ENCODE results near the gene SCML2. TPM values are rescaled to one million over a fixed set of nuclear protein-coding genes. Genes with fewer than 3 reads are reported as not detected.
"Not testable (repeated sequence)": the region's sequence is repeated elsewhere in the genome, so short reads cannot be mapped to it uniquely, and the experiment has no call there.

Gene SCML2
- total RNA-seq, 4 donors from 2014 or later = 2.1 to 3.8 (median 3.0) TPM

DNA sequence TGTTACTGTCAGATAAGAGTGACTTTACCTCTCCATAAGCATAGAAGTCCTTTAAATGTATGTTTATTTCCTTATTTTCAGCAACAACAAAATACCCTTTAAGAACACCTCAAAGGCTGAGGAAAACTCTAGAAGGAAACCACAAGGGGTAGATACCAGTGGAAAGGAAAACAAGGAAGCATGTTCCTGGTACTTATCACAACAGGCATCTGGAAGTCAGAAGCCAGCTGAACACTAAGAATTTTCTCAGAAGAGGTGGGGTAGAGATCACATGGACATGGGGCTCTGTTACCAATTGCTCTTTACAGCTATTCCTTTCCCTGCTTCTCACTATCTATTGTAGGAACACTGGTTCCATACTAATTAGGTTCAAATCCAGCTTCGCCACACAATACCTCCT lies 82.3 kb downstream of the SCML2 start:
- DNase-seq = no peak
- intact Hi-C loops (cut with DNase I) = no loop called here
- Histone ChIP-seq H3K27me3 (no peaks in the 10 kb centered on the region), H3K4me1 (no peaks in the 10 kb centered on the region), H3K9me3 (no peaks in the 10 kb centered on the region), H3K36me3 (no peaks in the 10 kb centered on the region), H3K4me3 (replicated peaks in 1 of 3) (no peak overlapping the region), H3K27ac (no peak overlapping the region)
- WGBS, 2 donors = 100% methylated on average over 1 of the region's 1 CpG
- TF ChIP-seq, protein P1, sequence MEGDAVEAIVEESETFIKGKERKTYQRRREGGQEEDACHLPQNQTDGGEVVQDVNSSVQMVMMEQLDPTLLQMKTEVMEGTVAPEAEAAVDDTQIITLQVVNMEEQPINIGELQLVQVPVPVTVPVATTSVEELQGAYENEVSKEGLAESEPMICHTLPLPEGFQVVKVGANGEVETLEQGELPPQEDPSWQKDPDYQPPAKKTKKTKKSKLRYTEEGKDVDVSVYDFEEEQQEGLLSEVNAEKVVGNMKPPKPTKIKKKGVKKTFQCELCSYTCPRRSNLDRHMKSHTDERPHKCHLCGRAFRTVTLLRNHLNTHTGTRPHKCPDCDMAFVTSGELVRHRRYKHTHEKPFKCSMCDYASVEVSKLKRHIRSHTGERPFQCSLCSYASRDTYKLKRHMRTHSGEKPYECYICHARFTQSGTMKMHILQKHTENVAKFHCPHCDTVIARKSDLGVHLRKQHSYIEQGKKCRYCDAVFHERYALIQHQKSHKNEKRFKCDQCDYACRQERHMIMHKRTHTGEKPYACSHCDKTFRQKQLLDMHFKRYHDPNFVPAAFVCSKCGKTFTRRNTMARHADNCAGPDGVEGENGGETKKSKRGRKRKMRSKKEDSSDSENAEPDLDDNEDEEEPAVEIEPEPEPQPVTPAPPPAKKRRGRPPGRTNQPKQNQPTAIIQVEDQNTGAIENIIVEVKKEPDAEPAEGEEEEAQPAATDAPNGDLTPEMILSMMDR (IDR thresholded peaks at IDR 0.05) = no peak
- TF ChIP-seq POLR2A (IDR thresholded peaks at IDR 0.05) = no peak

DNA sequence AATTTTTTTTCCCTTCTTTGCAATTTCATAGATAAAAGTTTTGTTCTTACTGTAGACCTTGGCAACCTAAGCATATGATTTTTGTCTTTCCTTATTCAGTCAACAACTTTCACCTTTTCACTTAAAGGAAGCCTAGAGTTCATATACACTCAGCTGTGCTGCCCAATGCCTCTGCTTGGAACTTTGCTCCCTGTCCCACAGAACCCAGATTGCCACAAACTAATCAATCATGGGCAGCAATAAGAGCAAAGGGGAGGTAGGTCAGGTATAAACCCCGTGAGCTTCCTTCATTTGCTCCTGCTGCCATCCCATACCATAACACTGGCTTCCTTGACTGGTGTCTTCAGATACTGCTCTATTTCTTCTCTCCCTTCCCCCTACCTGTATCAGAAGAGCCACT lies 82.8 kb downstream of the SCML2 start:
- no peak overlapping the region for H3K4me3 ChIP-seq (replicated peaks in 1 of 3)
- TF ChIP-seq, protein P1 (IDR thresholded peaks at IDR 0.05) = no peak
- TF ChIP-seq POLR2A (IDR thresholded peaks at IDR 0.05) = no peak
- H3K36me3 ChIP-seq = no peaks in the 10 kb centered on the region
- intact Hi-C loops (cut with DNase I) = no loop called here
- no peak for DNase-seq
- H3K27ac ChIP-seq = no peak overlapping the region
- 87 to 100% methylated on average over 1 of the region's 1 CpG for WGBS, 2 donors
- H3K9me3 ChIP-seq = no peaks in the 10 kb centered on the region
- H3K4me1 ChIP-seq = no peaks in the 10 kb centered on the region
- H3K27me3 ChIP-seq = no peaks in the 10 kb centered on the region

DNA sequence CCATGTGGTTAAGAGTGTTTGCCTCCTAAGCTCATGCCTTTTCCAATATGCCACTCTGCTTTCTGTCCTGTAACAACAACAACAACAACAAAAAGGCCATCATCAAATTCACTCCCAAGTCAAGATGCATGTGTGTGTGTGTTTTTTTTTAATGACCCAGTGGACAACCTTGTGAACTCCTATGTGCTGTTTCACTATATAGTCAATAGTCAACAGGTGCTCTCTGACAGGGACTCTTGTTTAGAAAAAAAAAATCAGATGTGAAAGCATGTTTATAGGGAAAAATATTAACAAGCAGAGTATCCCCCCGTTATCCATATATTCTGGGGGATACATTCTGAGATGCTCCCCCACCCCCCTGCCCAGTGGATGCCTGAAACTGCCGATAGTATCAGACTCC lies 83.2 kb downstream of the SCML2 start:
- no peak overlapping the region for H3K27ac ChIP-seq
- no peak overlapping the region for H3K4me3 ChIP-seq (replicated peaks in 1 of 3)
- intact Hi-C loops (cut with DNase I) = no loop called here
- no peaks in the 10 kb centered on the region for H3K36me3 ChIP-seq
- DNase-seq = no peak
- TF ChIP-seq, protein P1 (IDR thresholded peaks at IDR 0.05) = no peak
- no peak for TF ChIP-seq POLR2A (IDR thresholded peaks at IDR 0.05)
- WGBS, 2 donors = 88 to 95% methylated on average over 2 of the region's 2 CpGs
- no peaks in the 10 kb centered on the region for H3K27me3 ChIP-seq
- no peaks in the 10 kb centered on the region for H3K9me3 ChIP-seq
- no peaks in the 10 kb centered on the region for H3K4me1 ChIP-seq

DNA sequence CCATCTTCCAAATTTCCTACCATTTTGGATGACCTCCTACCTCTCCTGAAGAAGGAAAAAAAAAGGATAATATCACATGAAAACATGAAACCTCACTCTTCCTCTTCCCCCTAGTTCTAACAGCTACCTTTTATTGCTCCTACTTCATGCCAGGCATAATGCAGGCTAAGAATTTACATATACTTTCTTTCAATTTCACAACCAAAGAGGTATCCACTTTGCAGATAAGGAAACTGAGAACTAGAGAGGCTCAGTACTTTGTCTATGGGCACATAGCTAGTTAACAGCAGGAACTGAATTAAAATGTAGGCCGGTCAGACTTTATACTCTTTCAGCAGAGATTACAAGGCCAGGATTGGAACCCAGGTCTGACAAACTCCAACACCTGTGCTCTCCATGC lies 99.4 kb downstream of the SCML2 start:
- H3K27me3 ChIP-seq = no peaks in the 10 kb centered on the region
- no peaks in the 10 kb centered on the region for H3K9me3 ChIP-seq
- TF ChIP-seq, protein P1 (IDR thresholded peaks at IDR 0.05) = no peak
- no peak for TF ChIP-seq POLR2A (IDR thresholded peaks at IDR 0.05)
- no peaks in the 10 kb centered on the region for H3K36me3 ChIP-seq
- intact Hi-C loops (cut with DNase I) = no loop called here
- 94 to 100% methylated on average over 1 of the region's 1 CpG for WGBS, 2 donors
- no peaks in the 10 kb centered on the region for H3K4me1 ChIP-seq
- DNase-seq = no peak
- no peak overlapping the region for H3K4me3 ChIP-seq (replicated peaks in 1 of 3)
- no peak overlapping the region for H3K27ac ChIP-seq

DNA sequence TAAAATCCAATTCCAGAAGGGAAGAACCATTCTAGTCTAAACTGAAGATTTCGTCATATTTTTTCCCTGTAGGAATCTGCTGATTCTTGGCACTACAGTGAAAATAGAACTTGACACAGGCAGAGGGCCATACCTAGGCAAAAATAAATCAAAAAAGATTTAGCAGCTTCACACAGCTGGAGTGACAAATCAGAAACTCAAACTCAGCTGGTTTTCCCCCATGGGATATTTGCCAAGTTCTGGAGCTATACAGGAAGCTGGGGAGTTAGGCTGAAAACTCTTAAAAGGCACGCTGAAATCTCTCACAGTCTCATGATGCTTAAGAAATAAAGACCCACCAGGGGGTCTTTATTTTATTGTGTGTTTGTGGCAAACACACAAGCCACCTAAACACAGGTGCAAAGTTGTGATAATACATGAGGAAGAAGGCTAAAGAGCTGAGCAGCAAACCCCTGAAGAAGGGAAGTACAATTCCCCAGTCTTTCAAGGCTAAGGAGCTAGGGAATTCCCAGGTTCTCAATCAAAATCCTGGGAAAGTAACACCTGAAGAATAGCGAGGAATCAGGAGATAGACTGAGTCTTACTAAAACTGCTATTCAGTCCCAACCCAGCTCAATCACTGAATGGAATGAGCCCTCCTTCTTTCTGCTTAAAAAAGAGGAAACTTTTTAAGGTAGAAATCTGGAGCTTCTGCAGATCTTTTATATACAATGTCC lies 101.7 kb downstream of the SCML2 start:
- intact Hi-C loops (cut with DNase I) = no loop called here
- no peaks in the 10 kb centered on the region for H3K27me3 ChIP-seq
- no peak overlapping the region for H3K4me3 ChIP-seq (replicated peaks in 1 of 3)
- no peak for TF ChIP-seq POLR2A (IDR thresholded peaks at IDR 0.05)
- TF ChIP-seq, protein P1 (IDR thresholded peaks at IDR 0.05) = no peak
- no peak for DNase-seq
- H3K27ac ChIP-seq = no peak overlapping the region
- WGBS, 2 donors = 56 to 61% methylated on average over 3 of the region's 3 CpGs
- H3K36me3 ChIP-seq = no peaks in the 10 kb centered on the region
- H3K4me1 ChIP-seq = no peaks in the 10 kb centered on the region
- no peaks in the 10 kb centered on the region for H3K9me3 ChIP-seq

DNA sequence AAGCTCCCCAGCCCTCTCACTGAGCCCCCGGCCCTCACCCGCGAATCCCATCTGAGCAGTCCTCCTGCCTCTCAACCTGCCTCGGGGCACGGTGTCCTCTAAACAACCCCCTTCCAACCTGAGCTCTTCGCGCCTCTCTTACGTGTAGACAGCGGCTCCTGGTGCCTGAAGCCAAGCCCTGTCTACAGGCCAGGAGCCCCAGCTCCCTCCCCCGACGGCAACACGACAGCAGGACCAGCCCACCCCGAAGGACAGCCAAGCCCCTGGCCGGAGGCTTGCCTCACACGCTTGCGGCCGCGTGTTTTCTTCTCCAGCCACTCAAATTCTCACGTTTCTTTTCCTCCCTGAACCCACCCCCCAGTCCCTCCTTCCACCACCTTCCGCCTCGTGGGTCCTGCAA lies 124.8 kb downstream of the SCML2 start:
- WGBS, 2 donors = 41 to 72% methylated on average over 15 to 18 of the region's 21 CpGs
- H3K27me3 ChIP-seq; H3K4me1 ChIP-seq; H3K36me3 ChIP-seq; H3K9me3 ChIP-seq; H3K4me3 ChIP-seq (replicated peaks in 1 of 3); intact Hi-C loops (cut with DNase I); H3K27ac ChIP-seq; DNase-seq: not testable (repeated sequence)
